Type B pancreatic cell (in vitro differentiated cells): ENCODE measurements around the gene SAMD4B. TPM values are rescaled to one million over a fixed set of nuclear protein-coding genes. Genes with fewer than 3 reads are reported as not detected.

ENCODE experiments used
- DNase-seq: peaks from one replicate; pipeline ENCODE4 v3.0.0; 2021; ENCODE audit warnings: mixed read lengths; ENCODE audit not compliant: unreplicated experiment; ENCODE audit errors: extremely low spot score
- H3K27ac Mint-ChIP-seq: 2 replicates; pipeline ENCODE4 v1.8.0; 2021; ENCODE audit warnings: mild to moderate bottlenecking, mixed read lengths
- H3K27me3 Mint-ChIP-seq: 2 replicates; pipeline ENCODE4 v1.8.0; 2021; ENCODE audit warnings: mixed read lengths
- H3K36me3 Mint-ChIP-seq: 2 replicates; pipeline ENCODE4 v1.8.0; 2021; ENCODE audit warnings: mixed read lengths
- H3K4me1 Mint-ChIP-seq: one replicate; pipeline ENCODE4 v1.8.0; 2021; ENCODE audit warnings: mixed read lengths; ENCODE audit not compliant: unreplicated experiment
- H3K4me3 Mint-ChIP-seq: 2 replicates; pipeline ENCODE4 v1.8.0; 2021; ENCODE audit warnings: mild to moderate bottlenecking, mixed read lengths
- H3K9me3 Mint-ChIP-seq: 2 replicates; pipeline ENCODE4 v1.8.0; 2021; ENCODE audit warnings: mixed read lengths
- CTCF ChIP-seq: fragments of 200-600 bp; sonication (generic); conservative IDR thresholded peaks from 2 replicates; pipeline ENCODE4 v1.5.0; 2021; ENCODE audit warnings: antibody characterized with exemption, mild to moderate bottlenecking
- total RNA-seq: library from RNA; stranded (reverse); gene quantifications from 2 replicates; pipeline ENCODE4 v1.2.1, GENCODE V29; 2021; ENCODE audit warnings: low replicate concordance

SAMD4B gene
- total RNA-seq, 1 donor from 2014 or later: 123 TPM

- H3K27ac Mint-ChIP-seq: peak overlapping the region; percentile 97
- H3K36me3 Mint-ChIP-seq: peaks cover 2% of the 10 kb centered on the region
- H3K4me1 Mint-ChIP-seq: peaks cover 34% of the 10 kb centered on the region
- peak overlapping the region; percentile 86 for H3K4me3 Mint-ChIP-seq
- no peaks in the 10 kb centered on the region for H3K27me3 Mint-ChIP-seq
- DNase-seq: peak; percentile 86
- TF ChIP-seq CTCF: no peak
- H3K9me3 Mint-ChIP-seq: no peaks in the 10 kb centered on the region
These were observed 61.4 kb downstream of the SAMD4B start for GRCh38 chr19:39403331-39404312.

GRCh38 chr19:39405261-39405957 is 63.2 kb downstream of the SAMD4B start:
- DNase-seq: no peak
- Mint-ChIP-seq H3K27ac (peak overlapping the region; percentile 99), H3K9me3 (no peaks in the 10 kb centered on the region), H3K4me1 (peaks cover 30% of the 10 kb centered on the region), H3K4me3 (peak overlapping the region; percentile 96), H3K27me3 (no peaks in the 10 kb centered on the region), H3K36me3 (peaks cover 6% of the 10 kb centered on the region)
- TF ChIP-seq CTCF: no peak

GRCh38 chr19:39405958-39406655 is 63.9 kb downstream of the SAMD4B start:
- DNase-seq: no peak
- Mint-ChIP-seq H3K4me1 (peaks cover 34% of the 10 kb centered on the region), H3K9me3 (no peaks in the 10 kb centered on the region), H3K27ac (peak overlapping the region; percentile 99), H3K36me3 (peaks cover 6% of the 10 kb centered on the region), H3K27me3 (no peaks in the 10 kb centered on the region), H3K4me3 (peak overlapping the region; percentile 96)
- TF ChIP-seq CTCF: no peak

GRCh38 chr19:39406656-39407409 is 64.6 kb downstream of the SAMD4B start, which contains the start of gene ZFP36:
Gene ZFP36, plus strand, starts transcription at chr19:39406847. Its CDS starts 58 bp downstream, at chr19:39406905.
- DNase-seq: peak; percentile 83
- peaks cover 6% of the 10 kb centered on the region for H3K36me3 Mint-ChIP-seq
- no peaks in the 10 kb centered on the region for H3K9me3 Mint-ChIP-seq
- TF ChIP-seq CTCF: no peak
- peak within 1 kb of the TSS; percentile 96 for H3K4me3 Mint-ChIP-seq
- peaks cover 4% of the 10 kb centered on the region for H3K27me3 Mint-ChIP-seq
- peak within 1 kb of the TSS; percentile 99 for H3K27ac Mint-ChIP-seq
- peaks cover 33% of the 10 kb centered on the region for H3K4me1 Mint-ChIP-seq

- no peak for DNase-seq
- no peaks in the 10 kb centered on the region for H3K9me3 Mint-ChIP-seq
- peaks cover 6% of the 10 kb centered on the region for H3K36me3 Mint-ChIP-seq
- peak overlapping the region; percentile 93 for H3K4me3 Mint-ChIP-seq
- peak overlapping the region; percentile 99 for H3K27ac Mint-ChIP-seq
- no peak for TF ChIP-seq CTCF
- peaks cover 8% of the 10 kb centered on the region for H3K27me3 Mint-ChIP-seq
- H3K4me1 Mint-ChIP-seq: peaks cover 28% of the 10 kb centered on the region
These were observed 65.1 kb downstream of the SAMD4B start for GRCh38 chr19:39407410-39407659.
